Measurements from ENCODE around the gene GPR78. TPM values are rescaled to one million over a fixed set of nuclear protein-coding genes. Genes with fewer than 3 reads are reported as not detected.

GPR78 gene
- total and polyA plus RNA-seq, 2 of the 4 experiments (the other 2 are of a cell fraction), result under 0.01 to 0.10 TPM

GRCh38 chr4:8582941-8583654 is 2.9 kb downstream of the GPR78 start:
- no peaks in the 10 kb centered on the region for H3K9me1 ChIP-seq (ENCODE audit: insufficient read depth, low read length)
- no peak overlapping the region for H3K56ac ChIP-seq (ENCODE audit: extremely low read depth, insufficient read depth, low read length)
- no peaks in the 10 kb centered on the region; the same call in 1 of the 2 replicates for H3K9me3 ChIP-seq (ENCODE audit: control insufficient read depth, insufficient read depth, low read length)
- H2BK120ac ChIP-seq (ENCODE audit: low read depth, low read length), result no peak overlapping the region
- no peak overlapping the region for H3K4me2 ChIP-seq (ENCODE audit: low read depth, low read length)
- no peak for TF ChIP-seq BHLHE40 (IDR thresholded peaks at IDR 0.05; ENCODE audit: low read depth, low read length)
- no peak for TF ChIP-seq POLR2A (IDR thresholded peaks at IDR 0.05; ENCODE audit: low read depth, low read length)
- no peak for TF ChIP-seq RCOR1 (IDR thresholded peaks at IDR 0.05; ENCODE audit: insufficient replicate concordance, low read length)
- no peak for TF ChIP-seq RFX5 (IDR thresholded peaks at IDR 0.05; ENCODE audit: low read depth, low read length)
- no peak for TF ChIP-seq CTCF (conservative IDR thresholded peaks at IDR 0.05; ENCODE audit: low read depth, low read length)
- TF ChIP-seq NFE2L2 (IDR thresholded peaks at IDR 0.05; ENCODE audit: low read depth, low read length), result no peak
- no peak for TF ChIP-seq RAD21 (IDR thresholded peaks at IDR 0.05; ENCODE audit: low read length)
- intact Hi-C loops (cut with micrococcal nuclease) (no loop called here), dilution Hi-C loops (cut with HindIII; ENCODE audit: low sequenced_read_pairs, unreplicated experiment) (no loop called here), in situ Hi-C loops (cut with MboI; ENCODE audit: low sequenced_read_pairs) (no loop called here)
- H3K27me3 ChIP-seq (ENCODE audit: control insufficient read depth, insufficient read depth, low read length), result peaks cover 73% of the 10 kb centered on the region
- no peaks in the 10 kb centered on the region for H3K4me1 ChIP-seq (ENCODE audit: control insufficient read depth, insufficient read depth, low read length)
- no TSS peak for BruUV-seq (replicated peaks)
- POLR2A ChIA-PET (ENCODE audit: unreplicated experiment), result no interaction called here
- no peaks in the 10 kb centered on the region; the same call in 1 of the 2 replicates for H4K20me1 ChIP-seq (ENCODE audit: insufficient read depth, low read length)
- no peak for ATAC-seq (ENCODE audit: low read depth)
- no peak overlapping the region for H3K4me3 ChIP-seq (ENCODE audit: insufficient read depth, low read depth, low read length)
- no peak for DNase-seq
- no peaks in the 10 kb centered on the region for H3K36me3 ChIP-seq (ENCODE audit: control insufficient read depth, insufficient read depth, low read length)
- no peak overlapping the region for H2BK20ac ChIP-seq (ENCODE audit: low read depth, low read length)
- H3K27ac ChIP-seq (ENCODE audit: insufficient read depth, low read length), result no peak overlapping the region
- H4K5ac ChIP-seq (ENCODE audit: low read depth, low read length), result no peak overlapping the region
- H2AFZ ChIP-seq (replicated peaks; ENCODE audit: low read length, poor library complexity), result no peak overlapping the region
- H4K91ac ChIP-seq (ENCODE audit: insufficient read depth, low read depth, low read length), result no peak overlapping the region
- H3K14ac ChIP-seq (replicated peaks; ENCODE audit: low read depth, low read length), result no peak overlapping the region
- no peak overlapping the region for H3K23ac ChIP-seq (ENCODE audit: low read depth, low read length)
- no peak overlapping the region for H2BK15ac ChIP-seq (ENCODE audit: low read depth, low read length)
- no CpG with 5 or more reads among the region's 9 CpGs for WGBS, 2 experiments (ENCODE audit: extremely low coverage in 2 of 2, insufficient read length in 1 of 2)
- H2AK5ac ChIP-seq (ENCODE audit: low read depth, low read length), result no peak overlapping the region
- H3K79me1 ChIP-seq (ENCODE audit: low read depth in 1 of 2, low read length in 2 of 2), result no peaks in the 10 kb centered on the region
- H2AK9ac ChIP-seq (replicated peaks; ENCODE audit: low read depth, low read length, poor library complexity), result no peak overlapping the region
- H3K4ac ChIP-seq (ENCODE audit: low read depth, low read length), result no peak overlapping the region
- H3K18ac ChIP-seq (ENCODE audit: low read depth, low read length), result no peak overlapping the region
- H2BK5ac ChIP-seq (ENCODE audit: low read depth, low read length, poor library complexity, severe bottlenecking), result no peak overlapping the region
- no peak overlapping the region for H4K8ac ChIP-seq (ENCODE audit: low read depth in 2 of 2, low read length in 2 of 2)
- H3K9ac ChIP-seq (ENCODE audit: low read depth, low read length), result no peak overlapping the region
- CTCF ChIA-PET, result no interaction called here

Data from IMR-90 (cell line).